OCI-LY1 (cell line): Measurements from ENCODE around the gene DNAH8.

Experiments
- H2AFZ ChIP-seq: fragments of 200-600 bp; sonication (generic), shearing (Covaris generic); 2 replicates; pipeline ENCODE4 v1.6.0; 2014; ENCODE audit warnings: antibody characterized with exemption, mild to moderate bottlenecking, low read length
- H3F3A ChIP-seq: fragments of 200-600 bp; sonication (generic), shearing (Covaris generic); 2 replicates; pipeline ENCODE4 v1.6.0; 2014; ENCODE audit warnings: mild to moderate bottlenecking, antibody characterized with exemption, low read length, moderate library complexity; ENCODE audit not compliant: insufficient read depth
- H3K27ac ChIP-seq: fragments of 200-600 bp; sonication (generic); 2 replicates; pipeline ENCODE4 v1.5.1; 2014; ENCODE audit warnings: low read length, mixed run types, mild to moderate bottlenecking, low read depth; ENCODE audit not compliant: poor library complexity, severe bottlenecking
- H3K27me3 ChIP-seq: fragments of 200-600 bp; sonication (generic); 2 replicates; pipeline ENCODE4 v1.6.0; 2014; ENCODE audit warnings: antibody characterized with exemption, mild to moderate bottlenecking, low read length, moderate library complexity; ENCODE audit not compliant: insufficient read depth
- H3K36me3 ChIP-seq: fragments of 200-600 bp; sonication (generic); 2 replicates; pipeline ENCODE4 v1.6.1; 2014; ENCODE audit warnings: mild to moderate bottlenecking, antibody characterized with exemption, low read length, moderate library complexity, mixed read lengths; ENCODE audit not compliant: insufficient read depth
- H3K4me1 ChIP-seq: fragments of 200-600 bp; sonication (generic); 2 replicates; pipeline ENCODE4 v1.5.1; 2014; ENCODE audit warnings: mild to moderate bottlenecking, low read length, moderate library complexity; ENCODE audit not compliant: insufficient read depth, severe bottlenecking
- H3K4me2 ChIP-seq: fragments of 200-600 bp; sonication (generic), shearing (Covaris generic); 2 replicates; pipeline ENCODE4 v1.6.1; 2014; ENCODE audit warnings: low read length
- H3K4me3 ChIP-seq: fragments of 200-600 bp; sonication (generic); 2 replicates; pipeline ENCODE4 v1.5.1; 2014; ENCODE audit warnings: low read length, low read depth, mild to moderate bottlenecking, mixed read lengths; ENCODE audit not compliant: poor library complexity, severe bottlenecking
- H3K79me2 ChIP-seq: fragments of 200-600 bp; shearing (Covaris generic); 2 replicates; pipeline ENCODE4 v1.6.1; 2016; ENCODE audit warnings: mixed run types, low read length, mixed read lengths; ENCODE audit not compliant: insufficient read depth
- H3K9ac ChIP-seq: fragments of 200-600 bp; sonication (generic), shearing (Covaris generic); 2 replicates; pipeline ENCODE4 v1.6.1; 2014; ENCODE audit warnings: mild to moderate bottlenecking, low read length, mixed read lengths
- H3K9me2 ChIP-seq: fragments of 200-600 bp; sonication (generic), shearing (Covaris generic); 2 replicates; pipeline ENCODE4 v1.6.1; 2014; ENCODE audit warnings: low read depth, mild to moderate bottlenecking, low read length, mixed read lengths
- H3K9me3 ChIP-seq: fragments of 200-600 bp; shearing (Covaris generic); 2 replicates; pipeline ENCODE4 v1.6.1; 2014; ENCODE audit warnings: low read length, mixed read lengths
- H4K20me1 ChIP-seq: fragments of 200-600 bp; sonication (generic), shearing (Covaris generic); 2 replicates; pipeline ENCODE4 v1.6.0; 2016; ENCODE audit warnings: mild to moderate bottlenecking, low read length; ENCODE audit not compliant: insufficient read depth
- CTCF ChIP-seq: fragments of 200-600 bp; sonication (generic), shearing (Covaris generic); IDR thresholded peaks from 2 replicates; pipeline ENCODE4 v1.5.1; 2017; ENCODE audit warnings: mild to moderate bottlenecking, antibody characterized with exemption, low read length, moderate library complexity, mixed read lengths
- EZH2 ChIP-seq: fragments of 200-600 bp; sonication (generic), shearing (Covaris generic); IDR thresholded peaks from 2 replicates; pipeline ENCODE4 v1.8.0; 2017; ENCODE audit warnings: borderline replicate concordance, mixed run types, mild to moderate bottlenecking, antibody characterized with exemption, low read length, moderate library complexity, mixed read lengths

The DNAH8 gene

GRCh38 chr6:38808039-38808438 lies 92.9 kb downstream of the DNAH8 start:
- H3F3A ChIP-seq: no peaks in the 10 kb centered on the region
- H3K4me2 ChIP-seq: no peak overlapping the region
- no peaks in the 10 kb centered on the region for H3K27me3 ChIP-seq
- H2AFZ ChIP-seq: no peak overlapping the region
- no peak overlapping the region for H3K4me3 ChIP-seq
- H3K9me3 ChIP-seq: no peaks in the 10 kb centered on the region
- no peaks in the 10 kb centered on the region for H3K36me3 ChIP-seq
- H3K4me1 ChIP-seq: no peaks in the 10 kb centered on the region
- H3K9me2 ChIP-seq: no peaks in the 10 kb centered on the region
- no peak for TF ChIP-seq EZH2
- TF ChIP-seq CTCF: no peak
- H3K9ac ChIP-seq: no peak overlapping the region
- H3K79me2 ChIP-seq: no peaks in the 10 kb centered on the region
- H3K27ac ChIP-seq: no peak overlapping the region
- no peaks in the 10 kb centered on the region for H4K20me1 ChIP-seq

- no peak overlapping the region for H2AFZ ChIP-seq
- H3K36me3 ChIP-seq: no peaks in the 10 kb centered on the region
- H3K4me3 ChIP-seq: no peak overlapping the region
- H3K27ac ChIP-seq: no peak overlapping the region
- H3K9me3 ChIP-seq: no peaks in the 10 kb centered on the region
- H3K27me3 ChIP-seq: no peaks in the 10 kb centered on the region
- no peak overlapping the region for H3K9ac ChIP-seq
- no peaks in the 10 kb centered on the region for H3K4me1 ChIP-seq
- no peaks in the 10 kb centered on the region for H4K20me1 ChIP-seq
- TF ChIP-seq CTCF: no peak
- TF ChIP-seq EZH2: no peak
- H3K79me2 ChIP-seq: no peaks in the 10 kb centered on the region
- H3F3A ChIP-seq: no peaks in the 10 kb centered on the region
- H3K9me2 ChIP-seq: no peaks in the 10 kb centered on the region
- no peak overlapping the region for H3K4me2 ChIP-seq
Measured at GRCh38 chr6:38813041-38813823, 98.1 kb downstream of the DNAH8 start.

- no peaks in the 10 kb centered on the region for H4K20me1 ChIP-seq
- H3K9me2 ChIP-seq: no peaks in the 10 kb centered on the region
- H3K4me2 ChIP-seq: no peak overlapping the region
- H2AFZ ChIP-seq: no peak overlapping the region
- no peaks in the 10 kb centered on the region for H3F3A ChIP-seq
- H3K27ac ChIP-seq: no peak overlapping the region
- H3K27me3 ChIP-seq: no peaks in the 10 kb centered on the region
- H3K9me3 ChIP-seq: no peaks in the 10 kb centered on the region
- H3K4me1 ChIP-seq: no peaks in the 10 kb centered on the region
- no peaks in the 10 kb centered on the region for H3K79me2 ChIP-seq
- H3K4me3 ChIP-seq: no peak overlapping the region
- no peaks in the 10 kb centered on the region for H3K36me3 ChIP-seq
- H3K9ac ChIP-seq: no peak overlapping the region
- TF ChIP-seq CTCF (no peak), EZH2 (no peak)
Measured at GRCh38 chr6:38814761-38815160, 99.7 kb downstream of the DNAH8 start.
